Adipose tissue (tissue), 3 donors: ENCODE results near the gene GBE1. TPM values are rescaled to one million over a fixed set of nuclear protein-coding genes. Genes with fewer than 3 reads are reported as not detected.

Experiments used
- H3K27ac ChIP-seq: one replicate; pipeline ENCODE4 v1.5.1; 2013; ENCODE audit warnings: low read depth, low read length
- WGBS, 3 donors: extraction: QIAGEN DNeasy Blood & Tissue Kit; methylation state at CpG; one replicate each; pipeline ENCODE4 v1.1.7; 2013; 5-methylcytosine and 5-hydroxymethylcytosine counted together
- polyA plus RNA-seq, 3 donors: library from polyadenylated mRNA; stranded (reverse); fragments of 200-250 nt; gene quantifications; one replicate each; pipeline ENCODE4 v1.2.3, GENCODE V29; 2013
- donor health status: healthy with polysubstance abuse.
- donor health status: Bipolar disorder and iron deficiency.
- donor health status: healthy.

Gene GBE1
- polyA plus RNA-seq, 3 donors: 18.2 to 73.2 (median 36.4) TPM

GRCh38 chr3:81660036-81660435 lies 101.4 kb downstream of the GBE1 start:
- WGBS, 3 donors: 90 to 98% (median 97%) methylated on average over 1 of the region's 1 CpG

GRCh38 chr3:81658322-81658997 lies 103.0 kb downstream of the GBE1 start:
- WGBS, 3 donors: 29 to 83% (median 73%) methylated on average over 3 of the region's 3 CpGs
- H3K27ac ChIP-seq: no peak overlapping the region

More at GRCh38 chr3:81660036-81660435, 101.4 kb downstream of the GBE1 start:
- H3K27ac ChIP-seq: no peak overlapping the region

DNA sequence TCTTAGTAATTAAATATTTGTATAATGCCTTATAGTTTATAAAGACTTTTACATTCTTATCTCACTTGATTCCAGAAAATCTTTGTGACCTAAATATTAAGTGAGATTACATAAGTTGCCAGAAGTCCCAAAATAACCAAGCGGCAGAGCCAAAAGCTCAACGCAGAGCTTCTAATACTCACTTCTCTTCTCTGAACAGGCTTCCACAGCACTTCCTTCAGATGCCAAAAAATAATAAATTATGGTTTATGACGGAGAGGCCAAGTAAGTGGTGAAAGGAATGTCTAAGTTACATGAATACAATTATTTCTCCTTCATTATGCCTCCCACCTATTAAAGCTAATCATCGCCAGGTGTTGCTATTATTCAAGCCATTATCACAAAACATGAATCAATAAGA lies 110.3 kb downstream of the GBE1 start:
- no peak overlapping the region for H3K27ac ChIP-seq
- WGBS, 3 donors: 47 to 66% (median 61%) methylated on average over 4 of the region's 4 CpGs

- 85 to 90% (median 87%) methylated on average over 3 of the region's 3 CpGs for WGBS, 3 donors
- H3K27ac ChIP-seq: no peak overlapping the region
Measured at GRCh38 chr3:81650187-81650586, 111.3 kb downstream of the GBE1 start.

DNA sequence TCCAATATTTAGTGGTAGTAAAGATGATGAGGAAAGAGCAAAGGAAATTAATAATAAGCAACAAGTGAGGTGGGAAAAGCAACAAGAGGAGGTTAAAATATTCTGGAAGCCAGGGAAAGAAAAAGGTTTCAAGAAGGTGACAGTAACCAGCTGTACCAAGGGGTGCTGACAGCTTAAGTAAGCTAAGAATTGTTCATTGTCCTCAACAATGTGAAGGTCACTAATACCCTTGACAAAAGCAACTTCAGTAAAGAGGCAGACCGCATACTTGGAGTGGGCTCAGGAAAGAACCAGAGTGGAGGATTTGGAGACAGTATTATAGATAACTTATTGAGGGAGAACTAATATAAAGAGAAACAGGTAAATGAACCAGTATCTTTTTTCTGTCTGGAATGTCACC lies 116.2 kb downstream of the GBE1 start:
- H3K27ac ChIP-seq: no peak overlapping the region

DNA sequence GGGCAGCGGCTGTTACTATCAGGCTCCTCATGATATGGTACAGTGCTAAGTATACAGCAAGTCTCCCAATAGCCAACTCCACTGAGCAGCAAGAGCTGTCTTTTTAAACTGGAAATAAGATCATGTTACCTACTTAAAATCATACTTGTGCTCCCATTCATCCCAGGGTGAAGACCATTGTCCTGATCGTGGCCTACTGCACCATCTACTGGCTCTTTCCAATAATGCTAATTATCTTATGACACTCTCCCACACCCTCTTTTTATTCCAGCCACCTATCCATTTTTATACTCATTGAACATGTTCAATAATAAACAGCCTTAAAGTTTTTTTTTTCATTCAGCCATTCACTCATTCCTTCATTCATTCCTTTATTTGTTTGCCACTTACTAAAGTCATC lies 117.7 kb downstream of the GBE1 start:
- no peak overlapping the region for H3K27ac ChIP-seq
- WGBS, 3 donors: 76 to 83% (median 81%) methylated on average over 2 of the region's 2 CpGs

More for the DNA sequence above, 116.2 kb downstream of the GBE1 start:
- WGBS, 3 donors: 92 to 95% (median 93%) methylated on average over 1 of the region's 1 CpG

- no peak overlapping the region for H3K27ac ChIP-seq
Measured at GRCh38 chr3:81638480-81638879, 123.0 kb downstream of the GBE1 start.

DNA sequence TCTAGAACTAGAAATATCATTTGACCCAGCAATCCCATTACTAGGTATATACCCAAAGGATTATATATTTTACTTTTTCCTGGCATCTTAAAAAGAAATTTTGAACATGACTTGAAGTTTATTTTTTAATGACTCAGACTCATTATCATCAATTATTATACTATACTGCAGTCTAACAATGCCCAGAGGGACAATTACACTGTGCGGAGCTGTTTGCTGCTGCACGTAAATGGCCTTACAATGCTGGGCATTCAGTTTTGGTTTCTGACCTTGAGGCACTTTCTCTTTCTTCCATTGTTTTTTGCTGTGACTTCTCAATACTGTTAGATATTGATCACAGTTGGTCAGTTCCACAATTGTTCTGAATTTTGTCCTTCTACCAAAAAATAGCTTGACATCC lies 128.8 kb downstream of the GBE1 start:
- 96 to 99% (median 98%) methylated on average over 2 of the region's 2 CpGs for WGBS, 3 donors
- H3K27ac ChIP-seq: no peak overlapping the region

GRCh38 chr3:81624756-81625155 lies 136.7 kb downstream of the GBE1 start:
- 63 to 71% (median 69%) methylated on average over 2 of the region's 2 CpGs for WGBS, 3 donors
- H3K27ac ChIP-seq: no peak overlapping the region

- no peak overlapping the region for H3K27ac ChIP-seq
- WGBS, 3 donors: 94 to 95% (median 94%) methylated on average over 4 of the region's 4 CpGs
Measured at GRCh38 chr3:81622395-81622794, 139.1 kb downstream of the GBE1 start.

DNA sequence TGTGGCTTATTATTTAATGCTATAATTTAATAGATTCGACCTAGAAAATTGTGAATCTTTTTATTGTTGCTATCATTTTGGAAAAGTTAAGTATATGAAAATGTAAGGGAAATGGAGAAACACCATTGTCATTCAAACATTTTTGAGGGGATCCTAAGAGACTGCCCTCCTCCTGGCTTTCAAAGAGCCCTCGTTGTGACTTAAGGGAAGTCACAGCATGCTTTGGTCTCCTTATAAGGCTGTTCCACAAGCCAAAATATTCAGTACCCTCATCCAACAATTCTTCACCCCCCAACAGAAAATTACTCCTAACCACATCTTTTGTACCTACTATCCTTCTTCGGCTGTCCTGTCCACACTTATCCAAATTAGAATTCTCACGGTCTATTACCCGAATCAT lies 140.2 kb downstream of the GBE1 start:
- H3K27ac ChIP-seq: no peak overlapping the region
- 91 to 96% (median 94%) methylated on average over 5 of the region's 5 CpGs for WGBS, 3 donors

GRCh38 chr3:81620849-81621248 lies 140.6 kb downstream of the GBE1 start:
- H3K27ac ChIP-seq: no peak overlapping the region
- WGBS, 3 donors: 90 to 97% (median 95%) methylated on average over 5 of the region's 5 CpGs

DNA sequence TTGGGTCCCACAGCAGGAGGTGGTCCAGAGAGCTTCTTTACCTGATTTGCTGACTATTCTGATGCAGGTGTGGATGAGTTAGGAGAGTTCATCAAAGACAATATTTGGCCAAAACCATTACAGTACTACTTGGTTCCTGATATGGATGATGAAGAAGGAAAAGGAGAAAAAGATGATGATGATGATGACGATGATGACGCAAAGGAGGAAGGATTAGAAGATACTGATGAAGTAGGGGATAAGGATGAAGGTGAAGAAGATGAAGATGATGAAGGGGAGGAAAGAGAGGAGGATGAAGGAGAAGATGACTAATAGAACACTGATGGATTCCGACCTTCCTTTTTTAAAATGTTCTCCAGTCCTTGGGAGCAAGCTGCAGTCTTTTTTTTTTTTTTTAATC lies 148.7 kb downstream of the GBE1 start:
- no peak overlapping the region for H3K27ac ChIP-seq
- WGBS, 3 donors: 97 to 99% (median 97%) methylated on average over 3 of the region's 3 CpGs

GRCh38 chr3:81602781-81603180 lies 158.7 kb downstream of the GBE1 start:
- no peak overlapping the region for H3K27ac ChIP-seq
- WGBS, 3 donors: 55 to 88% (median 70%) methylated on average over 2 of the region's 2 CpGs

DNA sequence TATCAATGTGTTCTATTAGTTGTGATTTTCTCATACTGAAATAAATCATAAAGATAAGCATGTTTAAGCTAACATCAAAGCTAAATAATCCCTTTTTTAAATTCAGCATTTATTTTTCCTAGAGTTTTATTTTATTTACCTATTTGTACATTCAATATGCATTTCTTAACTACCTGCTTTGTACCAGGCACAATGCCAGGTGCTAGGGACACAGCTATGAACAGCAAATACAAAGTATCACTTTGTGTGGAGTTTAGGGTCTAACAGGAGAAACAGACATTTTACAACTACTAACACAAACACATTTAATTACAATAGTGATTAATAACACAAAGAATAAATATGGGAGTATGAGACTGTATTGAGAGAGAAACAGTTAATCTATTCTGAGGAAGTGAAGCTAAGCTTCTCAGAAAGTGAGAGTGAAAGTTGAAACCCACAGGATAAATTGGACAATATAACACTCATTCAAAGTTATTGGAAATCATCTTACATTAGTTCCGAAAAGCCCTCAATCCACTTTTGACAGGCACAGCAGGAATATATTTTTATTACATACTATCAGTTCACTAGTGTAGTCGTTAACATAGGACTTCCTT lies 159.6 kb downstream of the GBE1 start:
- 71 to 87% (median 84%) methylated on average over 2 of the region's 2 CpGs for WGBS, 3 donors
- H3K27ac ChIP-seq: no peak overlapping the region

- H3K27ac ChIP-seq: no peak overlapping the region
- 98 to 99% (median 98%) methylated on average over 5 of the region's 5 CpGs for WGBS, 3 donors
Measured at GRCh38 chr3:81592101-81592500, 169.3 kb downstream of the GBE1 start.

GRCh38 chr3:81585937-81586336 lies 175.5 kb downstream of the GBE1 start:
- no peak overlapping the region for H3K27ac ChIP-seq
- 80 to 96% (median 92%) methylated on average over 5 of the region's 5 CpGs for WGBS, 3 donors

DNA sequence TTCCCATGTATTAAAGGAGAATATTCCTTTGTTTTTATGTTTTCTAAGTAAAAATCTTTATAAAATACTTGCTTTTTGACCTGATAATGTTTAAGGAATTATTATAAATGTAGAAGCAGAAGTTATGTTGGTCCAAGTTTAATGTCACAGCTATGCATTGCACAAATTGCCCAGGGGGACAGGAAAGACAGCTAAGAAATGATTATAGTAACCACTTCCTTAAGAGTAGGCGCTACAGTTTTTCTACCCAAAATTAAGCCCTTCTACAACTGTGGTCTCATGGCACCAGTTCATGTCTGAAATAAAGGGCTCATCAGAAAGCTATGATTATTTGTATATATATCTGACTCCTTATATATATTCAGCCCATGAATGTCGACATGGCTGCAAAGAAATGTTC lies 176.4 kb downstream of the GBE1 start:
- 81 to 94% (median 88%) methylated on average over 2 of the region's 2 CpGs for WGBS, 3 donors
- no peak overlapping the region for H3K27ac ChIP-seq

- no peak overlapping the region for H3K27ac ChIP-seq
Measured at GRCh38 chr3:81581966-81582599, 179.4 kb downstream of the GBE1 start.

DNA sequence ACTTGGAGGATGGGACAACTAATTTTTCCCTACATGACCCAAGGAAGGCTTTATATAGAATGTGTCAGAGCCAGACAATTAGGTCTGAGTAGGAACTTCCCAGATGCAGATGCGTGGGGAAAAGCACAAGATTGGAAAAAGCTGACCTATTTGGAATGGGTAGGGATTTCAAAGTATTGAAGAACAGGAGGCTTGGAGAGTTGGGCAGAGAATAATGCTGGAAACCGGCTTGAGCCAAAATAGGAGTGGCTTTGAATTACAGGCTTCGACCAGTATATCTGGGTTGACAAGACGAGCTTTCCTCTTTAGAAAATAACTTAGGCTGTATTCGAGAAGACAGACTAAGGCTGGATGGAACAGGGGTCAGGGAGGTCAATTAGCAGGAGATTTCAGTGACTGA lies 181.1 kb downstream of the GBE1 start:
- WGBS, 3 donors: 61 to 75% (median 69%) methylated on average over 5 of the region's 5 CpGs
- no peak overlapping the region for H3K27ac ChIP-seq

More at GRCh38 chr3:81581966-81582599, 179.4 kb downstream of the GBE1 start:
- 29 to 58% (median 49%) methylated on average over 5 of the region's 5 CpGs for WGBS, 3 donors
